GM12878 (cell line): ENCODE results near the gene RADX. TPM values are rescaled to one million over a fixed set of nuclear protein-coding genes. Genes with fewer than 3 reads are reported as not detected.

Source experiments
- ATAC-seq: fragments of 200-7000 bp; cut with Tn5 transposase; 3 replicates; pipeline ENCODE4 v1.9.1; 2020; ENCODE audit warnings: mild to moderate bottlenecking, moderate library complexity
- BruUV-seq: library from RNA; stranded (reverse); fragments of 400-500 nt; replicated peaks from 2 replicates; lab custom pipeline; 2021; lab: Mats Ljungman, UMichigan
- CTCF ChIA-PET: fragments of 300-600 bp; sonication (Branson Sonifier 250); formaldehyde crosslinking; extraction: SDS; loops from one replicate; lab custom pipeline; 2021; ENCODE audit warnings: inconsistent platforms; lab: Yijun Ruan, JAX
- POLR2A ChIA-PET: fragments of 350-600 bp; formaldehyde crosslinking; extraction: SDS; loops from one replicate; lab custom pipeline; 2021; ENCODE audit warnings: inconsistent platforms; lab: Charles Lee
- RAD21 ChIA-PET: fragments of 300-600 bp; sonication (Branson Sonifier 250); formaldehyde crosslinking; loops from one replicate; lab custom pipeline; 2023; ENCODE audit warnings: antibody characterized with exemption; ENCODE audit not compliant: unreplicated experiment; lab: Charles Lee
- SMC1A ChIA-PET: fragments of 300-600 bp; sonication (Branson Sonifier 250); formaldehyde crosslinking; loops from one replicate; lab custom pipeline; 2023; ENCODE audit not compliant: unreplicated experiment, uncharacterized antibody; lab: Charles Lee
- DNase-seq: peaks from one replicate; pipeline ENCODE4 v3.0.0-alpha.2; 2011; ENCODE audit warnings: low read depth, low spot score
- FAIRE-seq: peaks from 3 replicates; lab custom pipeline; 2011; peaks lifted over from hg19 to GRCh38; lab: Jason Lieb, UNC
- H2AFZ ChIP-seq: 2 replicates; pipeline ENCODE4 v1.6.0; 2011; ENCODE audit warnings: low read depth, low read length, control low read depth; ENCODE audit not compliant: control insufficient read depth
- H3K27ac ChIP-seq: 2 replicates; pipeline ENCODE4 v1.5.1; 2011; ENCODE audit warnings: control low read depth; ENCODE audit not compliant: control insufficient read depth, insufficient read depth
- H3K27me3 ChIP-seq, 2 experiments: replicated peaks in 1 of 2; 2 replicates each; pipeline versions ENCODE4 v1.6.0 to v1.6.1; 2011; ENCODE audit warnings: low read length in 1 of 2; ENCODE audit not compliant: control insufficient read depth in 2 of 2, insufficient read depth in 2 of 2
- H3K36me3 ChIP-seq, 2 experiments: 2 replicates each; pipeline ENCODE4 v1.5.1; 2011; ENCODE audit warnings: low read length in 1 of 2; ENCODE audit not compliant: control insufficient read depth in 2 of 2, insufficient read depth in 2 of 2
- H3K4me1 ChIP-seq: 2 replicates; pipeline ENCODE4 v1.6.1; 2011; ENCODE audit warnings: mild to moderate bottlenecking, low read length, moderate library complexity, mixed read lengths; ENCODE audit not compliant: control insufficient read depth, insufficient read depth
- H3K4me2 ChIP-seq: 2 replicates; pipeline ENCODE4 v1.6.0; 2011; ENCODE audit warnings: control low read depth; ENCODE audit not compliant: control insufficient read depth, insufficient read depth
- H3K4me3 ChIP-seq: fragments of 200-600 bp; sonication (generic); 2 replicates; pipeline ENCODE4 v1.5.1; 2016
- H3K79me2 ChIP-seq: 2 replicates; pipeline ENCODE4 v1.6.0; 2011; ENCODE audit warnings: low read length; ENCODE audit not compliant: control insufficient read depth, insufficient read depth
- H3K9ac ChIP-seq: 2 replicates; pipeline ENCODE4 v1.8.0; 2011; ENCODE audit warnings: low read length, control low read depth, mixed read lengths; ENCODE audit not compliant: control insufficient read depth, insufficient read depth
- H3K9me3 ChIP-seq: replicated peaks from 3 replicates; pipeline ENCODE4 v1.5.1; 2011; ENCODE audit warnings: mild to moderate bottlenecking, low read length; ENCODE audit not compliant: control insufficient read depth, insufficient read depth
- H4K20me1 ChIP-seq: 2 replicates; pipeline ENCODE4 v1.6.0; 2011; ENCODE audit not compliant: control insufficient read depth, insufficient read depth
- ASH2L ChIP-seq: fragments of 300-600, 200-600 bp; sonication (generic); IDR thresholded peaks from 2 replicates; pipeline ENCODE4 v1.6.1; 2017; ENCODE audit warnings: low read depth, mild to moderate bottlenecking, borderline replicate concordance
- EGR1 ChIP-seq, 2 experiments: IDR thresholded peaks; 1 replicate in 1 of 2; 2 replicates in 1 of 2; pipeline ENCODE4 v1.6.1; 2011 to 2012; ENCODE audit warnings: low read depth in 2 of 2, low read length in 2 of 2, borderline replicate concordance in 1 of 2, mild to moderate bottlenecking in 1 of 2, moderate library complexity in 1 of 2
- FOS ChIP-seq: IDR thresholded peaks from 3 replicates; pipeline ENCODE4 v1.6.1; 2011; ENCODE audit warnings: borderline replicate concordance; ENCODE audit not compliant: insufficient read length; ENCODE audit errors: extremely low read depth
- MXI1 ChIP-seq: fragments of 150-350 bp; IDR thresholded peaks from 2 replicates; pipeline ENCODE4 v1.6.1; 2011; ENCODE audit warnings: low read depth, mild to moderate bottlenecking, inconsistent platforms, low read length, improper control_type of control experiment
- POU2F2 ChIP-seq: IDR thresholded peaks from 3 replicates; pipeline ENCODE4 v1.6.1; 2011; ENCODE audit warnings: low read depth, mild to moderate bottlenecking, low read length, borderline replicate concordance
- RBBP5 ChIP-seq: fragments of 200-600 bp; sonication (generic); conservative IDR thresholded peaks from 2 replicates; pipeline ENCODE4 v1.6.1; 2016
- RUNX3 ChIP-seq: IDR thresholded peaks from 2 replicates; pipeline ENCODE4 v1.6.1; 2012; ENCODE audit warnings: low read length, inconsistent platforms
- SP1 ChIP-seq: IDR thresholded peaks from one replicate; pipeline ENCODE4 v1.6.1; 2011; ENCODE audit warnings: low read depth, low read length
- STAT3 ChIP-seq: IDR thresholded peaks from 2 replicates; pipeline ENCODE4 v1.6.1; 2011; ENCODE audit warnings: low read depth, low read length, improper control_type of control experiment
- SUPT20H ChIP-seq: IDR thresholded peaks from 2 replicates; pipeline ENCODE4 v1.6.1; 2011; ENCODE audit warnings: low read depth, mild to moderate bottlenecking, low read length, moderate library complexity, borderline replicate concordance; ENCODE audit not compliant: control insufficient read depth
- ZNF384 ChIP-seq: IDR thresholded peaks from 2 replicates; pipeline ENCODE4 v1.6.1; 2012; ENCODE audit warnings: low read depth, mild to moderate bottlenecking, low read length, improper control_type of control experiment, borderline replicate concordance
- ZSCAN29 ChIP-seq: fragments of 450-650 bp; IDR thresholded peaks from 2 replicates; pipeline ENCODE4 v1.6.1; 2017; ENCODE audit warnings: mild to moderate bottlenecking, moderate library complexity
- WGBS: methylation state at CpG from one replicate; pipeline ENCODE4 v1.1.6; 2016; ENCODE audit warnings: low lambda C conversion rate; ENCODE audit not compliant: insufficient replicate concordance, insufficient coverage; ENCODE audit errors: missing lambda C conversion rate; 5-methylcytosine and 5-hydroxymethylcytosine counted together
- in situ Hi-C: fragments of 300-500 bp; cut with MboI; formaldehyde crosslinking; loops from 9 replicates; pipeline ENCODE4 v1.14.3; 2018; ENCODE audit warnings: mixed read lengths
- intact Hi-C: fragments of 100-400 bp; cut with micrococcal nuclease; formaldehyde crosslinking; loops from one replicate; pipeline ENCODE4 v1.14.2; 2022; ENCODE audit not compliant: unreplicated experiment
- polyA plus RNA-seq, 11 experiments: library from polyadenylated mRNA; depleted of rRNA in 4 of 11; unstranded in 6 of 11; stranded (reverse) in 5 of 11; fragments of >200 nt; fragmentation: Nextera tagmentation in 4 of 11; fragmentation: Illumina TruSeq in 1 of 11; extraction: Ambion mirVana in 4 of 11; extraction: Trizol in 1 of 11; gene quantifications; 1 replicate in 1 of 11; 2 replicates in 10 of 11; pipeline versions ENCODE4 v1.2.1 to v1.2.3, GENCODE V29; 2011 to 2016; ENCODE audit warnings: inconsistent platforms in 2 of 11, missing spikeins in 2 of 11, low read depth in 1 of 11
- total RNA-seq, 4 experiments: library from RNA; depleted of rRNA in 3 of 4; stranded (reverse); fragments of >200 nt in 3 of 4; fragmentation: Illumina TruSeq in 1 of 4; extraction: Trizol in 1 of 4; gene quantifications; 2 replicates each; pipeline versions ENCODE4 v1.2.1 to v1.2.3, GENCODE V29; 2013 to 2021
- TF ChIP-seq, protein P1 (sequence below): fragments of 450-650 bp; IDR thresholded peaks from 2 replicates; pipeline ENCODE4 v1.6.1; 2017; ENCODE audit warnings: mild to moderate bottlenecking, moderate library complexity

Gene RADX
- total and polyA plus RNA-seq, 10 of the 15 experiments (the other 5 are each of a cell fraction or from before 2014, with no cell fraction given) = 4.3 to 24.2 (median 12.4) TPM

DNA sequence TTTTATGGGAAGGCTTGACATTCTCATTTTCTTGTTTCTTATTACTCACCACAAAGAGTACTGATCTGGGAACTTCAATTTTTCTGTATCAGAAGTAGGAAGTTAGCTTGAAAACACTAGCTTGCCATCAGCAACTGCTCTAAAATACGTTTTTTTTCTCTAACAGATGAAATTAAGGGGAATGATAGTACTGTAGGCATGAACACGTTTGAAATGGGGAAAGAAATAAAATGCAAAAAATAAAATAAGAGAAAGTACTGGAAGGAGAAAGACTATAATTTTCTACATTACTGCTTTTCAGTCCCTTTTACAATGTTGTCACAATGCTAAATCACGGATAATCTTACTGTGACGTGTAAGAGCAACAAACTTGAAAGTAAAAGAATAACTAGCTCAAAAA is 1.5 kb downstream of the RADX start:
- DNase-seq (no peak), FAIRE-seq (no peak), ATAC-seq (no peak)
- Histone ChIP-seq H3K27me3 (no peaks in the 10 kb centered on the region), H2AFZ (peak overlapping the region; percentile 55), H3K4me2 (peak overlapping the region; percentile 65), H3K4me1 (no peaks in the 10 kb centered on the region), H3K9ac (0 out of 2 replicates have a peak overlapping the region, but pooled peaks have one; percentile 45), H3K79me2 (no peaks in the 10 kb centered on the region; the same call in 1 of the 2 replicates), H3K27ac (no peak overlapping the region), H3K9me3 (no peaks in the 10 kb centered on the region), H4K20me1 (no peaks in the 10 kb centered on the region)
- SMC1A ChIA-PET = interaction anchor here (0.7 to 1.6 kb wide), 5 partner anchors 8 to 198 kb away, joined by 3 to 6 read pairs (median 4); no protein-coding TSS in a partner anchor
- in situ Hi-C loops = no loop called here
- WGBS = 12% methylated on average over 4 of the region's 4 CpGs
- TF ChIP-seq SUPT20H (no peak), ZSCAN29 (no peak), ZNF384 (no peak), FOS (no peak), RUNX3 (no peak), EGR1 (IDR thresholded peaks at IDR 0.05; ENCODE audit: borderline replicate concordance in 1 of 2, low read depth in 2 of 2, low read length in 2 of 2) (no peak), POU2F2 (no peak), STAT3 (no peak), MXI1 (no peak), ASH2L (no peak), RBBP5 (no peak), SP1 (no peak)
- TF ChIP-seq, protein P1, sequence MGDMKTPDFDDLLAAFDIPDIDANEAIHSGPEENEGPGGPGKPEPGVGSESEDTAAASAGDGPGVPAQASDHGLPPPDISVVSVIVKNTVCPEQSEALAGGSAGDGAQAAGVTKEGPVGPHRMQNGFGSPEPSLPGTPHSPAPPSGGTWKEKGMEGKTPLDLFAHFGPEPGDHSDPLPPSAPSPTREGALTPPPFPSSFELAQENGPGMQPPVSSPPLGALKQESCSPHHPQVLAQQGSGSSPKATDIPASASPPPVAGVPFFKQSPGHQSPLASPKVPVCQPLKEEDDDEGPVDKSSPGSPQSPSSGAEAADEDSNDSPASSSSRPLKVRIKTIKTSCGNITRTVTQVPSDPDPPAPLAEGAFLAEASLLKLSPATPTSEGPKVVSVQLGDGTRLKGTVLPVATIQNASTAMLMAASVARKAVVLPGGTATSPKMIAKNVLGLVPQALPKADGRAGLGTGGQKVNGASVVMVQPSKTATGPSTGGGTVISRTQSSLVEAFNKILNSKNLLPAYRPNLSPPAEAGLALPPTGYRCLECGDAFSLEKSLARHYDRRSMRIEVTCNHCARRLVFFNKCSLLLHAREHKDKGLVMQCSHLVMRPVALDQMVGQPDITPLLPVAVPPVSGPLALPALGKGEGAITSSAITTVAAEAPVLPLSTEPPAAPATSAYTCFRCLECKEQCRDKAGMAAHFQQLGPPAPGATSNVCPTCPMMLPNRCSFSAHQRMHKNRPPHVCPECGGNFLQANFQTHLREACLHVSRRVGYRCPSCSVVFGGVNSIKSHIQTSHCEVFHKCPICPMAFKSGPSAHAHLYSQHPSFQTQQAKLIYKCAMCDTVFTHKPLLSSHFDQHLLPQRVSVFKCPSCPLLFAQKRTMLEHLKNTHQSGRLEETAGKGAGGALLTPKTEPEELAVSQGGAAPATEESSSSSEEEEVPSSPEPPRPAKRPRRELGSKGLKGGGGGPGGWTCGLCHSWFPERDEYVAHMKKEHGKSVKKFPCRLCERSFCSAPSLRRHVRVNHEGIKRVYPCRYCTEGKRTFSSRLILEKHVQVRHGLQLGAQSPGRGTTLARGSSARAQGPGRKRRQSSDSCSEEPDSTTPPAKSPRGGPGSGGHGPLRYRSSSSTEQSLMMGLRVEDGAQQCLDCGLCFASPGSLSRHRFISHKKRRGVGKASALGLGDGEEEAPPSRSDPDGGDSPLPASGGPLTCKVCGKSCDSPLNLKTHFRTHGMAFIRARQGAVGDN = no peak
- TF ChIP-seq, all 136 proteins: peak for 0
- no TSS peak for BruUV-seq
- CTCF ChIA-PET = interaction anchor here (0.9 to 3.7 kb wide), 3 partner anchors 7 to 288 kb away, joined by 3 to 17 read pairs (median 3); no protein-coding TSS in a partner anchor
- RAD21 ChIA-PET = interaction anchor here (1.3 to 2.5 kb wide), 2 partner anchors 9 to 129 kb away, joined by 4 to 6 read pairs; no protein-coding TSS in a partner anchor
- POLR2A ChIA-PET = interaction anchor here (0.6 kb wide), 1 partner anchor 1334 kb away, joined by 6 read pairs; no protein-coding TSS in a partner anchor
- no peaks in the 10 kb centered on the region for H3K36me3 ChIP-seq
- H3K4me3 ChIP-seq = peak overlapping the region; percentile 73
- intact Hi-C loops = loop anchor here (10.0 kb wide), 1 partner anchor 182 kb away; no protein-coding TSS in a partner anchor
